DOHH2 (cell line): ENCODE data around the gene PTPRT.

Experiments
- H3F3A ChIP-seq: fragments of 200-600 bp; sonication (generic), shearing (Covaris generic); 2 replicates; pipeline ENCODE4 v1.6.0; 2016; ENCODE audit warnings: antibody characterized with exemption, mild to moderate bottlenecking; ENCODE audit not compliant: control insufficient read depth, insufficient read depth
- H3K27ac ChIP-seq: fragments of 200-600 bp; sonication (generic); 2 replicates; pipeline ENCODE4 v1.5.1; 2014; ENCODE audit warnings: low read depth, mild to moderate bottlenecking, low read length, moderate library complexity
- H3K27me3 ChIP-seq: fragments of 200-600 bp; sonication (generic); 2 replicates; pipeline ENCODE4 v1.6.1; 2014; ENCODE audit warnings: mild to moderate bottlenecking, low read length, mixed read lengths; ENCODE audit not compliant: control insufficient read depth
- H3K36me3 ChIP-seq: fragments of 200-600 bp; sonication (generic); 2 replicates; pipeline ENCODE4 v1.6.1; 2014; ENCODE audit warnings: mild to moderate bottlenecking, low read length, moderate library complexity, mixed read lengths; ENCODE audit not compliant: control insufficient read depth
- H3K4me1 ChIP-seq: fragments of 200-600 bp; sonication (generic); 2 replicates; pipeline ENCODE4 v1.6.1; 2014; ENCODE audit warnings: mild to moderate bottlenecking, low read length, mixed read lengths; ENCODE audit not compliant: control insufficient read depth
- H3K4me2 ChIP-seq: fragments of 200-600 bp; sonication (generic); 2 replicates; pipeline ENCODE4 v1.6.0; 2014; ENCODE audit warnings: mild to moderate bottlenecking, low read length, moderate library complexity
- H3K4me3 ChIP-seq: fragments of 200-600 bp; sonication (generic); 2 replicates; pipeline ENCODE4 v1.5.1; 2014; ENCODE audit warnings: mild to moderate bottlenecking, low read length, mixed read lengths
- H3K79me2 ChIP-seq: fragments of 200-600 bp; sonication (generic); 2 replicates; pipeline ENCODE4 v1.6.1; 2014; ENCODE audit warnings: mild to moderate bottlenecking, low read length, mixed read lengths; ENCODE audit not compliant: control insufficient read depth
- H3K9me2 ChIP-seq: fragments of 200-600 bp; sonication (generic); replicated peaks from 2 replicates; pipeline ENCODE4 v1.6.1; 2014; ENCODE audit warnings: mild to moderate bottlenecking, low read length, mixed read lengths; ENCODE audit not compliant: control insufficient read depth
- H3K9me3 ChIP-seq: fragments of 200-600 bp; sonication (generic); 2 replicates; pipeline ENCODE4 v1.6.1; 2014; ENCODE audit warnings: antibody characterized with exemption, low read length, mixed read lengths; ENCODE audit not compliant: control insufficient read depth, insufficient read depth
- H4K20me1 ChIP-seq: fragments of 200-600 bp; sonication (generic); 2 replicates; pipeline ENCODE4 v1.6.0; 2014; ENCODE audit warnings: low read depth, mild to moderate bottlenecking, antibody characterized with exemption, low read length, moderate library complexity; ENCODE audit not compliant: control insufficient read depth, insufficient read depth
- EZH2phosphoT487 ChIP-seq: fragments of 200-600 bp; sonication (generic); IDR thresholded peaks from 2 replicates; pipeline ENCODE4 v1.6.1; 2017; ENCODE audit warnings: borderline replicate concordance, mild to moderate bottlenecking, antibody characterized with exemption, low read length, moderate library complexity, mixed read lengths
- TF ChIP-seq, protein P1 (sequence below): fragments of 200-600 bp; sonication (generic); IDR thresholded peaks from one replicate; pipeline ENCODE4 v1.5.1; 2014; ENCODE audit warnings: antibody characterized with exemption, mild to moderate bottlenecking, low read depth, low read length; ENCODE audit not compliant: poor library complexity, severe bottlenecking

Gene PTPRT

DNA sequence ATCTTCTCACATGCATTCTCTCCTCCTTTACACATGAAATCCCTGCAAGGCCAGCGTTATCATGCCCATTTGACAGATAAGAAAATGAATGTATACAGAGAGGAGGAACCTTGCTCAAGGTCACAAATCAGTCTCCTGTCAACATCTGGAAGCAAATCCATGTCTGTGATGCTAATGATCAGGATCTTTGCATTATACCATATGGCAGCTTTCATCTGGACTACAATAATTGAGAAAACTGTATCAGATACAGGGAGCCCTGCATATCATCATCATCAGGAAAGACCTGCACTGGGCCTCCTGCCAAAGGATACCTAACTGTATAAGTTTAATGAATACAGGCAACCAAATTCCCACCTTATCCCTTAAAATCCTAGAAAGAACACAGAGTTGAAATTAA, 213.7 kb downstream of the PTPRT start:
- Histone ChIP-seq H3K9me2 (no peaks in the 10 kb centered on the region), H3K36me3 (no peaks in the 10 kb centered on the region), H3K79me2 (no peaks in the 10 kb centered on the region), H3K4me3 (no peak overlapping the region), H3K9me3 (no peaks in the 10 kb centered on the region), H4K20me1 (no peaks in the 10 kb centered on the region), H3K4me2 (no peak overlapping the region), H3F3A (no peaks in the 10 kb centered on the region), H3K4me1 (no peaks in the 10 kb centered on the region), H3K27ac (no peak overlapping the region), H3K27me3 (no peaks in the 10 kb centered on the region)
- TF ChIP-seq EZH2phosphoT487: no peak
- TF ChIP-seq, protein P1, sequence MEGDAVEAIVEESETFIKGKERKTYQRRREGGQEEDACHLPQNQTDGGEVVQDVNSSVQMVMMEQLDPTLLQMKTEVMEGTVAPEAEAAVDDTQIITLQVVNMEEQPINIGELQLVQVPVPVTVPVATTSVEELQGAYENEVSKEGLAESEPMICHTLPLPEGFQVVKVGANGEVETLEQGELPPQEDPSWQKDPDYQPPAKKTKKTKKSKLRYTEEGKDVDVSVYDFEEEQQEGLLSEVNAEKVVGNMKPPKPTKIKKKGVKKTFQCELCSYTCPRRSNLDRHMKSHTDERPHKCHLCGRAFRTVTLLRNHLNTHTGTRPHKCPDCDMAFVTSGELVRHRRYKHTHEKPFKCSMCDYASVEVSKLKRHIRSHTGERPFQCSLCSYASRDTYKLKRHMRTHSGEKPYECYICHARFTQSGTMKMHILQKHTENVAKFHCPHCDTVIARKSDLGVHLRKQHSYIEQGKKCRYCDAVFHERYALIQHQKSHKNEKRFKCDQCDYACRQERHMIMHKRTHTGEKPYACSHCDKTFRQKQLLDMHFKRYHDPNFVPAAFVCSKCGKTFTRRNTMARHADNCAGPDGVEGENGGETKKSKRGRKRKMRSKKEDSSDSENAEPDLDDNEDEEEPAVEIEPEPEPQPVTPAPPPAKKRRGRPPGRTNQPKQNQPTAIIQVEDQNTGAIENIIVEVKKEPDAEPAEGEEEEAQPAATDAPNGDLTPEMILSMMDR: no peak

DNA sequence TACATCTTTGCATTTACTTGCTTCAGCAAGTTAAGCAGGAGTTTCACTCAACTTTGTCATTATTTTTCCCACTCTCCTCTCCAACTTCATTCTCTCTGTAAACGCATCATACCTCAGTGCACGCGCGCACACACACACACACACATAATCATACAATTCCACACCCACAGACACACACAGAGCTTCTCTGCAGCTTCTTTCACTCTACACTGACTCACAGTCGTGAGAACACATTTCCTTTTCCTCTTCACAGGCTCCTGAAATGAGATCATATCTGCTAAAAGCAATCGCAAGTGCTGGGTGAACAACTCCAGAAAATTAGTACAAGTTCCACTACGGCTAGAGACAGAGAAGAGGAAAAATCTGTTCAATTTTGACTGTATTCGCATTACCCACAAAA, 215.4 kb downstream of the PTPRT start:
- H3K9me2 ChIP-seq: no peaks in the 10 kb centered on the region
- no peak overlapping the region for H3K4me3 ChIP-seq
- no peaks in the 10 kb centered on the region for H3K9me3 ChIP-seq
- no peak overlapping the region for H3K27ac ChIP-seq
- H3K36me3 ChIP-seq: no peaks in the 10 kb centered on the region
- H3K4me2 ChIP-seq: no peak overlapping the region
- H3K4me1 ChIP-seq: no peaks in the 10 kb centered on the region
- TF ChIP-seq EZH2phosphoT487: no peak
- TF ChIP-seq, protein P1: no peak
- H3K79me2 ChIP-seq: no peaks in the 10 kb centered on the region
- no peaks in the 10 kb centered on the region for H3K27me3 ChIP-seq
- H3F3A ChIP-seq: no peaks in the 10 kb centered on the region
- no peaks in the 10 kb centered on the region for H4K20me1 ChIP-seq

DNA sequence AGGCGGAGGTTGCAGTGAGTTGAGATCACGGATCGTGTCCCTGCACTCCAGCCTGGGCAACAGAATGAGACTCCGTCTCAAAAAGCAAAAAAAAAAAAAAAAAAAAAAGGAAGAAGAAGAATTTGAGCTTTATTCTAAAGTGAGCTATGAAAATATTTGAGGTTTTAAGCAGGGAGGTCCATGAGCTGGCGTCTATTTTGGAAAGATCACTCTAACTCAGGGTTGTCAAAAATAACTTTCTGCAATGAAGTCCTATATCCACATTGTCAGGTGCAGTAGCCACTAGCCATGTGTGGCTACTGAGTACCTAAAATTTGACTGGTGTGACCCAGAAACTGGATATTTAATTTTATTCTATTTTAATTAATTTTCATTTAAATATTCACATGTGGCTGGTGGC, 217.1 kb downstream of the PTPRT start:
- Histone ChIP-seq H3K27ac (no peak overlapping the region), H4K20me1 (no peaks in the 10 kb centered on the region), H3K36me3 (no peaks in the 10 kb centered on the region), H3K4me1 (no peaks in the 10 kb centered on the region), H3K79me2 (no peaks in the 10 kb centered on the region), H3K4me2 (no peak overlapping the region), H3K9me2 (no peaks in the 10 kb centered on the region), H3K9me3 (no peaks in the 10 kb centered on the region), H3K4me3 (no peak overlapping the region), H3K27me3 (no peaks in the 10 kb centered on the region), H3F3A (no peaks in the 10 kb centered on the region)
- TF ChIP-seq EZH2phosphoT487: no peak
- TF ChIP-seq, protein P1: no peak

DNA sequence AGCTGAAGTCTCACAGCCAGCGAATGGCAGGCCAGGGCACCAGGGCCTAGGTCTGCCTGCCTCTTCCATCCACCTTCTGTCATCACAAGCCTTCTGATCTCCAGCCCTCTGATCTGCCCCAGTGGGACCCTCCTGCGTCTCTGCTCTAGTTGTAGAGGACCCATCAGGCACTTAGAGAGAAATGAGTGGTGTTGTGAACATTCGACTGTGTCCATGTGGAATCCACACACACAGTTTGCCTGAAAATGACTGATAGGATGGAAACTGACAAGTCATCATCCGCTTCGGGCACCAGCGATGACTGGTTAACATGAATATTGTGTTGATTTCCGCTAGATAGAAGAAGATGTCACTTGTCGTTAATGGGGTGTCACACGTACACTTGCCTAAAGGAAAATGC, 221.0 kb downstream of the PTPRT start:
- H3K9me3 ChIP-seq: no peaks in the 10 kb centered on the region
- H3K79me2 ChIP-seq: no peaks in the 10 kb centered on the region
- H3K9me2 ChIP-seq: no peaks in the 10 kb centered on the region
- no peak overlapping the region for H3K4me2 ChIP-seq
- no peak overlapping the region for H3K27ac ChIP-seq
- H3F3A ChIP-seq: no peaks in the 10 kb centered on the region
- H3K4me3 ChIP-seq: no peak overlapping the region
- H3K36me3 ChIP-seq: no peaks in the 10 kb centered on the region
- H3K27me3 ChIP-seq: no peaks in the 10 kb centered on the region
- TF ChIP-seq EZH2phosphoT487: no peak
- TF ChIP-seq, protein P1: no peak
- no peaks in the 10 kb centered on the region for H3K4me1 ChIP-seq
- H4K20me1 ChIP-seq: no peaks in the 10 kb centered on the region
